GM23338 (cell line): ENCODE results near the gene TGIF2. TPM values are rescaled to one million over a fixed set of nuclear protein-coding genes. Genes with fewer than 3 reads are reported as not detected.
A peak's percentile ranks its signal among the peaks of the same experiment; 100 is the strongest.

ENCODE experiments used
- ATAC-seq: fragments of 200-7000 bp; cut with Tn5 transposase; 3 replicates; pipeline ENCODE4 v1.9.1; 2020
- DNase-seq: peaks from one replicate; pipeline ENCODE4 v3.0.0-alpha.2; 2015; ENCODE audit warnings: low spot score
- H2AFZ ChIP-seq: fragments of 200-600 bp; sonication (generic); 2 replicates; pipeline ENCODE4 v1.8.0; 2016; ENCODE audit warnings: antibody characterized with exemption, mild to moderate bottlenecking, moderate library complexity
- H3F3A ChIP-seq: fragments of 200-600 bp; sonication (generic); replicated peaks from 2 replicates; pipeline ENCODE4 v1.8.0; 2017; ENCODE audit warnings: antibody characterized with exemption, mixed run types, low read depth
- H3K27ac ChIP-seq: fragments of 200-600 bp; sonication (generic); 2 replicates; pipeline ENCODE4 v1.6.1; 2016; ENCODE audit warnings: low read depth
- H3K27me3 ChIP-seq: fragments of 200-600 bp; sonication (generic); 2 replicates; pipeline ENCODE4 v1.8.0; 2016; ENCODE audit warnings: mild to moderate bottlenecking, mixed run types, moderate library complexity; ENCODE audit not compliant: insufficient read depth
- H3K36me3 ChIP-seq: fragments of 200-600 bp; sonication (generic); 2 replicates; pipeline ENCODE4 v1.8.0; 2016; ENCODE audit warnings: mild to moderate bottlenecking; ENCODE audit not compliant: insufficient read depth
- H3K4me1 ChIP-seq: fragments of 200-600 bp; sonication (generic); 2 replicates; pipeline ENCODE4 v1.8.0; 2016; ENCODE audit warnings: mild to moderate bottlenecking, moderate library complexity; ENCODE audit not compliant: insufficient read depth
- H3K4me2 ChIP-seq: fragments of 200-600 bp; sonication (generic); 2 replicates; pipeline ENCODE4 v1.7.1; 2017; ENCODE audit warnings: mixed run types
- H3K4me3 ChIP-seq: fragments of 200-600 bp; sonication (generic); 2 replicates; pipeline ENCODE4 v1.6.1; 2016; ENCODE audit warnings: mixed run types
- H3K79me2 ChIP-seq: fragments of 200-600 bp; sonication (generic); replicated peaks from 2 replicates; pipeline ENCODE4 v1.8.0; 2017; ENCODE audit warnings: mild to moderate bottlenecking; ENCODE audit not compliant: insufficient read depth
- H3K9me2 ChIP-seq: fragments of 200-600 bp; sonication (generic); 2 replicates; pipeline ENCODE4 v1.8.0; 2017; ENCODE audit not compliant: insufficient read depth
- H4K20me1 ChIP-seq: fragments of 200-600 bp; sonication (generic); replicated peaks from 2 replicates; pipeline ENCODE4 v1.8.0; 2017; ENCODE audit warnings: mild to moderate bottlenecking; ENCODE audit not compliant: insufficient read depth
- H3K27ac Mint-ChIP-seq: 2 replicates; pipeline ENCODE4 v1.8.0; 2020; ENCODE audit warnings: inconsistent platforms, mild to moderate bottlenecking, moderate library complexity, mixed read lengths
- H3K27me3 Mint-ChIP-seq: 3 replicates; pipeline ENCODE4 v1.8.0; 2022; ENCODE audit warnings: low read depth, mild to moderate bottlenecking, moderate library complexity, mixed read lengths, inconsistent platforms; ENCODE audit not compliant: insufficient read depth, poor library complexity
- H3K36me3 Mint-ChIP-seq: 3 replicates; pipeline ENCODE4 v1.8.0; 2021; ENCODE audit warnings: low read depth, mild to moderate bottlenecking, inconsistent platforms, moderate library complexity, mixed read lengths
- H3K4me1 Mint-ChIP-seq: 3 replicates; pipeline ENCODE4 v1.8.0; 2020; ENCODE audit warnings: mild to moderate bottlenecking, inconsistent platforms, mixed read lengths
- H3K4me3 Mint-ChIP-seq: 3 replicates; pipeline ENCODE4 v1.8.0; 2021; ENCODE audit warnings: moderate library complexity, mild to moderate bottlenecking, inconsistent platforms, mixed read lengths
- H3K9me3 Mint-ChIP-seq: 3 replicates; pipeline ENCODE4 v1.8.0; 2020; ENCODE audit warnings: moderate library complexity, mild to moderate bottlenecking, inconsistent platforms, mixed read lengths
- CREB1 ChIP-seq: fragments of 250-450 bp; sonication (Bioruptor Pico); IDR thresholded peaks from 2 replicates; pipeline ENCODE4 v1.5.0; 2020; ENCODE audit warnings: low read depth, mild to moderate bottlenecking, moderate library complexity
- CTCF ChIP-seq, 2 experiments: fragments of 200-600 bp in 1 of 2; sonication (generic) in 1 of 2; conservative IDR thresholded peaks; 2 replicates each; pipeline versions ENCODE4 v1.5.1 to v1.6.1; 2016 to 2017; ENCODE audit warnings: antibody characterized with exemption in 2 of 2, low read depth in 2 of 2, mild to moderate bottlenecking in 2 of 2, moderate library complexity in 1 of 2
- ETS1 ChIP-seq: IDR thresholded peaks from 2 replicates; pipeline ENCODE4 v1.6.1; 2016; ENCODE audit warnings: antibody characterized with exemption
- EZH2 ChIP-seq: fragments of 200-600 bp; sonication (generic); IDR thresholded peaks from one replicate; pipeline ENCODE4 v1.8.0; 2017; ENCODE audit warnings: antibody characterized with exemption, mild to moderate bottlenecking, low read depth; ENCODE audit not compliant: unreplicated experiment
- EZH2phosphoT487 ChIP-seq: fragments of 200-600 bp; sonication (generic); IDR thresholded peaks from one replicate; pipeline ENCODE4 v1.8.1; 2018; ENCODE audit warnings: antibody characterized with exemption; ENCODE audit not compliant: unreplicated experiment
- JUNB ChIP-seq: IDR thresholded peaks from one replicate; pipeline ENCODE4 v1.6.1; 2016; ENCODE audit warnings: antibody characterized with exemption; ENCODE audit not compliant: unreplicated experiment
- NANOG ChIP-seq: IDR thresholded peaks from 2 replicates; pipeline ENCODE4 v1.6.1; 2016; ENCODE audit warnings: antibody characterized with exemption, borderline replicate concordance
- POLR2AphosphoS5 ChIP-seq: IDR thresholded peaks from 2 replicates; pipeline ENCODE4 v1.6.1; 2016; ENCODE audit warnings: antibody characterized with exemption, low read depth
- REST ChIP-seq: IDR thresholded peaks from one replicate; pipeline ENCODE4 v1.6.1; 2018; ENCODE audit warnings: antibody characterized with exemption; ENCODE audit not compliant: unreplicated experiment
- STAT1 ChIP-seq: IDR thresholded peaks from one replicate; pipeline ENCODE4 v1.6.1; 2016; ENCODE audit warnings: antibody characterized with exemption; ENCODE audit not compliant: unreplicated experiment
- ZNF114 ChIP-seq: fragments of 250-450 bp; sonication (Bioruptor Pico); IDR thresholded peaks from 2 replicates; pipeline ENCODE4 v1.5.0; 2020; ENCODE audit warnings: mild to moderate bottlenecking, moderate library complexity
- ZNF331 ChIP-seq: fragments of 250-450 bp; sonication (Bioruptor Pico); IDR thresholded peaks from 2 replicates; pipeline ENCODE4 v1.5.0; 2020; ENCODE audit warnings: low read depth, mild to moderate bottlenecking, moderate library complexity
- polyA plus RNA-seq: library from polyadenylated mRNA; unstranded; fragments of >200 nt; fragmentation: Nextera tagmentation; extraction: Ambion mirVana; gene quantifications from 2 replicates; pipeline ENCODE4 v1.2.1, GENCODE V29; 2016
- total RNA-seq: library from RNA; depleted of rRNA; stranded (reverse); fragments of >200 nt; shearing (Covaris generic); gene quantifications from 2 replicates; pipeline ENCODE4 v1.2.3, GENCODE V29; 2014
- TF ChIP-seq, protein P1 (sequence below): fragments of 250-450 bp; sonication (Bioruptor Pico); IDR thresholded peaks from 2 replicates; pipeline ENCODE4 v1.5.0; 2020; ENCODE audit warnings: mild to moderate bottlenecking, moderate library complexity

TGIF2 gene
- total and polyA plus RNA-seq, 2 experiments from 2014 or later: 47.6 to 63.2 TPM

- H3K4me1 ChIP-seq: no peaks in the 10 kb centered on the region
- TF ChIP-seq ZNF114 (CRISPR knock-in tag) (no peak), STAT1 (no peak), EZH2 (no peak), CREB1 (CRISPR knock-in tag) (no peak), ZNF331 (CRISPR knock-in tag) (no peak), EZH2phosphoT487 (no peak), REST (no peak), POLR2AphosphoS5 (no peak), ETS1 (no peak), NANOG (no peak), JUNB (no peak), CTCF (conservative IDR thresholded peaks at IDR 0.05; ENCODE audit: low read depth in 2 of 2) (no peak)
- TF ChIP-seq, protein P1, sequence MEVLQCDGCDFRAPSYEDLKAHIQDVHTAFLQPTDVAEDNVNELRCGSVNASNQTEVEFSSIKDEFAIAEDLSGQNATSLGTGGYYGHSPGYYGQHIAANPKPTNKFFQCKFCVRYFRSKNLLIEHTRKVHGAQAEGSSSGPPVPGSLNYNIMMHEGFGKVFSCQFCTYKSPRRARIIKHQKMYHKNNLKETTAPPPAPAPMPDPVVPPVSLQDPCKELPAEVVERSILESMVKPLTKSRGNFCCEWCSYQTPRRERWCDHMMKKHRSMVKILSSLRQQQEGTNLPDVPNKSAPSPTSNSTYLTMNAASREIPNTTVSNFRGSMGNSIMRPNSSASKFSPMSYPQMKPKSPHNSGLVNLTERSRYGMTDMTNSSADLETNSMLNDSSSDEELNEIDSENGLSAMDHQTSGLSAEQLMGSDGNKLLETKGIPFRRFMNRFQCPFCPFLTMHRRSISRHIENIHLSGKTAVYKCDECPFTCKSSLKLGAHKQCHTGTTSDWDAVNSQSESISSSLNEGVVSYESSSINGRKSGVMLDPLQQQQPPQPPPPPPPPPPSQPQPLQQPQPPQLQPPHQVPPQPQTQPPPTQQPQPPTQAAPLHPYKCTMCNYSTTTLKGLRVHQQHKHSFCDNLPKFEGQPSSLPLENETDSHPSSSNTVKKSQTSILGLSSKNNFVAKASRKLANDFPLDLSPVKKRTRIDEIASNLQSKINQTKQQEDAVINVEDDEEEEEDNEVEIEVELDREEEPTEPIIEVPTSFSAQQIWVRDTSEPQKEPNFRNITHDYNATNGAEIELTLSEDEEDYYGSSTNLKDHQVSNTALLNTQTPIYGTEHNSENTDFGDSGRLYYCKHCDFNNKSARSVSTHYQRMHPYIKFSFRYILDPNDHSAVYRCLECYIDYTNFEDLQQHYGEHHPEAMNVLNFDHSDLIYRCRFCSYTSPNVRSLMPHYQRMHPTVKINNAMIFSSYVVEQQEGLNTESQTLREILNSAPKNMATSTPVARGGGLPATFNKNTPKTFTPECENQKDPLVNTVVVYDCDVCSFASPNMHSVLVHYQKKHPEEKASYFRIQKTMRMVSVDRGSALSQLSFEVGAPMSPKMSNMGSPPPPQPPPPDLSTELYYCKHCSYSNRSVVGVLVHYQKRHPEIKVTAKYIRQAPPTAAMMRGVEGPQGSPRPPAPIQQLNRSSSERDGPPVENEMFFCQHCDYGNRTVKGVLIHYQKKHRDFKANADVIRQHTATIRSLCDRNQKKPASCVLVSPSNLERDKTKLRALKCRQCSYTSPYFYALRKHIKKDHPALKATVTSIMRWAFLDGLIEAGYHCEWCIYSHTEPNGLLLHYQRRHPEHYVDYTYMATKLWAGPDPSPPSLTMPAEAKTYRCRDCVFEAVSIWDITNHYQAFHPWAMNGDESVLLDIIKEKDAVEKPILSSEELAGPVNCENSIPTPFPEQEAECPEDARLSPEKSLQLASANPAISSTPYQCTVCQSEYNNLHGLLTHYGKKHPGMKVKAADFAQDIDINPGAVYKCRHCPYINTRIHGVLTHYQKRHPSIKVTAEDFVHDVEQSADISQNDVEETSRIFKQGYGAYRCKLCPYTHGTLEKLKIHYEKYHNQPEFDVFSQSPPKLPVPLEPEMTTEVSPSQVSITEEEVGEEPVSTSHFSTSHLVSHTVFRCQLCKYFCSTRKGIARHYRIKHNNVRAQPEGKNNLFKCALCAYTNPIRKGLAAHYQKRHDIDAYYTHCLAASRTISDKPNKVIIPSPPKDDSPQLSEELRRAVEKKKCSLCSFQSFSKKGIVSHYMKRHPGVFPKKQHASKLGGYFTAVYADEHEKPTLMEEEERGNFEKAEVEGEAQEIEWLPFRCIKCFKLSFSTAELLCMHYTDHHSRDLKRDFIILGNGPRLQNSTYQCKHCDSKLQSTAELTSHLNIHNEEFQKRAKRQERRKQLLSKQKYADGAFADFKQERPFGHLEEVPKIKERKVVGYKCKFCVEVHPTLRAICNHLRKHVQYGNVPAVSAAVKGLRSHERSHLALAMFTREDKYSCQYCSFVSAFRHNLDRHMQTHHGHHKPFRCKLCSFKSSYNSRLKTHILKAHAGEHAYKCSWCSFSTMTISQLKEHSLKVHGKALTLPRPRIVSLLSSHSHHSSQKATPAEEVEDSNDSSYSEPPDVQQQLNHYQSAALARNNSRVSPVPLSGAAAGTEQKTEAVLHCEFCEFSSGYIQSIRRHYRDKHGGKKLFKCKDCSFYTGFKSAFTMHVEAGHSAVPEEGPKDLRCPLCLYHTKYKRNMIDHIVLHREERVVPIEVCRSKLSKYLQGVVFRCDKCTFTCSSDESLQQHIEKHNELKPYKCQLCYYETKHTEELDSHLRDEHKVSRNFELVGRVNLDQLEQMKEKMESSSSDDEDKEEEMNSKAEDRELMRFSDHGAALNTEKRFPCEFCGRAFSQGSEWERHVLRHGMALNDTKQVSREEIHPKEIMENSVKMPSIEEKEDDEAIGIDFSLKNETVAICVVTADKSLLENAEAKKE (CRISPR knock-in tag): no peak
- peaks cover 8% of the 10 kb centered on the region for H3K27me3 Mint-ChIP-seq
- H3F3A ChIP-seq: no peaks in the 10 kb centered on the region
- no peaks in the 10 kb centered on the region for H3K9me2 ChIP-seq
- no peaks in the 10 kb centered on the region; the same call in 2 of the 3 replicates for H3K36me3 Mint-ChIP-seq
- no peaks in the 10 kb centered on the region for H3K79me2 ChIP-seq
- no peaks in the 10 kb centered on the region for H3K9me3 Mint-ChIP-seq
- H4K20me1 ChIP-seq: no peaks in the 10 kb centered on the region
- no peak overlapping the region for H3K4me3 Mint-ChIP-seq
- H3K4me1 Mint-ChIP-seq: peaks cover 3% of the 10 kb centered on the region; the same call in 2 of the 3 replicates
- no peak for DNase-seq
- 0 out of 2 replicates have a peak overlapping the region, but pooled peaks have one; percentile 5 for H2AFZ ChIP-seq
- H3K27ac Mint-ChIP-seq: no peak overlapping the region
- H3K4me2 ChIP-seq: no peak overlapping the region
- H3K27me3 ChIP-seq: no peaks in the 10 kb centered on the region
- H3K36me3 ChIP-seq: no peaks in the 10 kb centered on the region
- no peak overlapping the region for H3K4me3 ChIP-seq
- H3K27ac ChIP-seq: no peak overlapping the region
- no peak for ATAC-seq
These were observed 59.9 kb downstream of the TGIF2 start for GRCh38 chr20:36633285-36633772.
